ENCODE data around the gene RGMB. TPM values are rescaled to one million over a fixed set of nuclear protein-coding genes. Genes with fewer than 3 reads are reported as not detected.

RGMB gene
- total and polyA plus RNA-seq, 2 of the 13 experiments (the other 11 are each of a cell fraction or from before 2014, with no cell fraction given) = 3.0 to 3.8 TPM

GRCh38 chr5:98734646-98735045, 38.8 kb upstream of the RGMB start (continued):
- TF ChIP-seq MLX (CRISPR knock-in tag; IDR thresholded peaks at IDR 0.05) = no peak
- TF ChIP-seq ZNF704 (CRISPR knock-in tag; IDR thresholded peaks at IDR 0.05; ENCODE audit: borderline replicate concordance) = no peak
- TF ChIP-seq ZNF543 (CRISPR knock-in tag; IDR thresholded peaks at IDR 0.05) = no peak
- TF ChIP-seq AHR (CRISPR knock-in tag; IDR thresholded peaks at IDR 0.05) = no peak
- no peak for TF ChIP-seq AHDC1 (CRISPR knock-in tag; IDR thresholded peaks at IDR 0.05; ENCODE audit: borderline replicate concordance)
- no peak for TF ChIP-seq ZNF34 (CRISPR knock-in tag; IDR thresholded peaks at IDR 0.05; ENCODE audit: borderline replicate concordance)
- TF ChIP-seq ZNF33A (CRISPR knock-in tag; IDR thresholded peaks at IDR 0.05; ENCODE audit: borderline replicate concordance) = no peak
- no peak for TF ChIP-seq ZNF260 (CRISPR knock-in tag; IDR thresholded peaks at IDR 0.05; ENCODE audit: borderline replicate concordance, low read depth)

Data from HepG2 (cell line).